ENCODE measurements around the gene HDHD5.
"Not testable (repeated sequence)": the region's sequence is repeated elsewhere in the genome, so short reads cannot be mapped to it uniquely, and the experiment has no call there.

Gene HDHD5

GRCh38 chr22:17152340-17152739 is 6.7 kb downstream of the HDHD5 start:
- Histone ChIP-seq H3K27me3 (ENCODE audit: control insufficient read depth, insufficient read depth, low read length) (no peaks in the 10 kb centered on the region), H3K27ac (ENCODE audit: low read length) (no peak overlapping the region), H3K36me3 (ENCODE audit: control insufficient read depth, low read depth, low read length) (peaks cover 20% of the 10 kb centered on the region), H3K4me3 (ENCODE audit: low read length) (no peak overlapping the region), H3K9ac (ENCODE audit: low read length) (no peak overlapping the region), H3K9me3 (ENCODE audit: control insufficient read depth, low read depth, low read length) (no peaks in the 10 kb centered on the region), H3K4me1 (ENCODE audit: control insufficient read depth, low read depth, low read length) (no peaks in the 10 kb centered on the region)

GRCh38 chr22:17149076-17149815 is 9.8 kb downstream of the HDHD5 start:
- H3K36me3 ChIP-seq (ENCODE audit: control insufficient read depth, low read depth, low read length), result peaks cover 20% of the 10 kb centered on the region
- no peaks in the 10 kb centered on the region for H3K9me3 ChIP-seq (ENCODE audit: control insufficient read depth, low read depth, low read length)
- H3K27ac ChIP-seq (ENCODE audit: low read length), result no peak overlapping the region
- H3K4me1 ChIP-seq (ENCODE audit: control insufficient read depth, low read depth, low read length), result no peaks in the 10 kb centered on the region
- H3K9ac ChIP-seq (ENCODE audit: low read length), result no peak overlapping the region
- no peaks in the 10 kb centered on the region for H3K27me3 ChIP-seq (ENCODE audit: control insufficient read depth, insufficient read depth, low read length)
- H3K4me3 ChIP-seq (ENCODE audit: low read length), result no peak overlapping the region

GRCh38 chr22:17147458-17147857 is 11.6 kb downstream of the HDHD5 start:
- H3K4me1 ChIP-seq (ENCODE audit: control insufficient read depth, low read depth, low read length); H3K27me3 ChIP-seq (ENCODE audit: control insufficient read depth, insufficient read depth, low read length); H3K9ac ChIP-seq (ENCODE audit: low read length); H3K27ac ChIP-seq (ENCODE audit: low read length); H3K4me3 ChIP-seq (ENCODE audit: low read length); H3K9me3 ChIP-seq (ENCODE audit: control insufficient read depth, low read depth, low read length): not testable (repeated sequence)
- peaks cover 33% of the 10 kb centered on the region for H3K36me3 ChIP-seq (ENCODE audit: control insufficient read depth, low read depth, low read length)

- Histone ChIP-seq H3K9ac (ENCODE audit: low read length) (no peak overlapping the region), H3K4me3 (ENCODE audit: low read length) (no peak overlapping the region), H3K36me3 (ENCODE audit: control insufficient read depth, low read depth, low read length) (peaks cover 55% of the 10 kb centered on the region), H3K27me3 (ENCODE audit: control insufficient read depth, insufficient read depth, low read length) (no peaks in the 10 kb centered on the region), H3K27ac (ENCODE audit: low read length) (no peak overlapping the region), H3K9me3 (ENCODE audit: control insufficient read depth, low read depth, low read length) (no peaks in the 10 kb centered on the region), H3K4me1 (ENCODE audit: control insufficient read depth, low read depth, low read length) (no peaks in the 10 kb centered on the region)
Measured at GRCh38 chr22:17145021-17145680, 13.9 kb downstream of the HDHD5 start.

- peaks cover 51% of the 10 kb centered on the region for H3K36me3 ChIP-seq (ENCODE audit: control insufficient read depth, low read depth, low read length)
- H3K9ac ChIP-seq (ENCODE audit: low read length), result no peak overlapping the region
- no peaks in the 10 kb centered on the region for H3K4me1 ChIP-seq (ENCODE audit: control insufficient read depth, low read depth, low read length)
- no peak overlapping the region for H3K4me3 ChIP-seq (ENCODE audit: low read length)
- no peak overlapping the region for H3K27ac ChIP-seq (ENCODE audit: low read length)
- H3K27me3 ChIP-seq (ENCODE audit: control insufficient read depth, insufficient read depth, low read length), result no peaks in the 10 kb centered on the region
- no peaks in the 10 kb centered on the region for H3K9me3 ChIP-seq (ENCODE audit: control insufficient read depth, low read depth, low read length)
Measured at GRCh38 chr22:17143826-17144225, 15.3 kb downstream of the HDHD5 start.

- Histone ChIP-seq H3K4me1 (ENCODE audit: control insufficient read depth, low read depth, low read length) (no peaks in the 10 kb centered on the region), H3K27me3 (ENCODE audit: control insufficient read depth, insufficient read depth, low read length) (no peaks in the 10 kb centered on the region), H3K9me3 (ENCODE audit: control insufficient read depth, low read depth, low read length) (no peaks in the 10 kb centered on the region), H3K36me3 (ENCODE audit: control insufficient read depth, low read depth, low read length) (peaks cover 51% of the 10 kb centered on the region), H3K9ac (ENCODE audit: low read length) (no peak overlapping the region), H3K27ac (ENCODE audit: low read length) (no peak overlapping the region), H3K4me3 (ENCODE audit: low read length) (no peak overlapping the region)
Measured at GRCh38 chr22:17143101-17143500, 16.0 kb downstream of the HDHD5 start.

- H3K9ac ChIP-seq (ENCODE audit: low read length), result no peak overlapping the region
- H3K36me3 ChIP-seq (ENCODE audit: control insufficient read depth, low read depth, low read length), result peaks cover 49% of the 10 kb centered on the region
- no peaks in the 10 kb centered on the region for H3K4me1 ChIP-seq (ENCODE audit: control insufficient read depth, low read depth, low read length)
- H3K27ac ChIP-seq (ENCODE audit: low read length), result no peak overlapping the region
- H3K4me3 ChIP-seq (ENCODE audit: low read length), result no peak overlapping the region
- no peaks in the 10 kb centered on the region for H3K27me3 ChIP-seq (ENCODE audit: control insufficient read depth, insufficient read depth, low read length)
- no peaks in the 10 kb centered on the region for H3K9me3 ChIP-seq (ENCODE audit: control insufficient read depth, low read depth, low read length)
Measured at GRCh38 chr22:17140826-17141766, 18.0 kb downstream of the HDHD5 start.

- H3K4me3 ChIP-seq (ENCODE audit: low read length), result no peak overlapping the region
- peaks cover 49% of the 10 kb centered on the region for H3K36me3 ChIP-seq (ENCODE audit: control insufficient read depth, low read depth, low read length)
- H3K27ac ChIP-seq (ENCODE audit: low read length), result no peak overlapping the region
- H3K27me3 ChIP-seq (ENCODE audit: control insufficient read depth, insufficient read depth, low read length), result no peaks in the 10 kb centered on the region
- no peaks in the 10 kb centered on the region for H3K4me1 ChIP-seq (ENCODE audit: control insufficient read depth, low read depth, low read length)
- H3K9me3 ChIP-seq (ENCODE audit: control insufficient read depth, low read depth, low read length), result no peaks in the 10 kb centered on the region
- H3K9ac ChIP-seq (ENCODE audit: low read length), result no peak overlapping the region
Measured at GRCh38 chr22:17140022-17140421, 19.1 kb downstream of the HDHD5 start.

GRCh38 chr22:17138513-17138912 is 20.6 kb downstream of the HDHD5 start:
- H3K9ac ChIP-seq (ENCODE audit: low read length), result no peak overlapping the region
- peaks cover 46% of the 10 kb centered on the region for H3K36me3 ChIP-seq (ENCODE audit: control insufficient read depth, low read depth, low read length)
- no peaks in the 10 kb centered on the region for H3K27me3 ChIP-seq (ENCODE audit: control insufficient read depth, insufficient read depth, low read length)
- no peaks in the 10 kb centered on the region for H3K9me3 ChIP-seq (ENCODE audit: control insufficient read depth, low read depth, low read length)
- no peaks in the 10 kb centered on the region for H3K4me1 ChIP-seq (ENCODE audit: control insufficient read depth, low read depth, low read length)
- H3K4me3 ChIP-seq (ENCODE audit: low read length), result no peak overlapping the region
- no peak overlapping the region for H3K27ac ChIP-seq (ENCODE audit: low read length)

- H3K4me1 ChIP-seq (ENCODE audit: control insufficient read depth, low read depth, low read length), result no peaks in the 10 kb centered on the region
- H3K4me3 ChIP-seq (ENCODE audit: low read length), result no peak overlapping the region
- H3K9ac ChIP-seq (ENCODE audit: low read length), result no peak overlapping the region
- H3K27ac ChIP-seq (ENCODE audit: low read length), result no peak overlapping the region
- H3K9me3 ChIP-seq (ENCODE audit: control insufficient read depth, low read depth, low read length), result no peaks in the 10 kb centered on the region
- H3K36me3 ChIP-seq (ENCODE audit: control insufficient read depth, low read depth, low read length), result peaks cover 40% of the 10 kb centered on the region
- no peaks in the 10 kb centered on the region for H3K27me3 ChIP-seq (ENCODE audit: control insufficient read depth, insufficient read depth, low read length)
Measured at GRCh38 chr22:17137861-17138425, 21.1 kb downstream of the HDHD5 start.

- H3K36me3 ChIP-seq (ENCODE audit: control insufficient read depth, low read depth, low read length), result peaks cover 32% of the 10 kb centered on the region
- H3K9me3 ChIP-seq (ENCODE audit: control insufficient read depth, low read depth, low read length), result no peaks in the 10 kb centered on the region
- H3K9ac ChIP-seq (ENCODE audit: low read length), result no peak overlapping the region
Measured at GRCh38 chr22:17137170-17137569, 21.9 kb downstream of the HDHD5 start.

More at GRCh38 chr22:17137170-17137569, 21.9 kb downstream of the HDHD5 start:
- no peak overlapping the region for H3K4me3 ChIP-seq (ENCODE audit: low read length)
- H3K27me3 ChIP-seq (ENCODE audit: control insufficient read depth, insufficient read depth, low read length), result no peaks in the 10 kb centered on the region
- no peaks in the 10 kb centered on the region for H3K4me1 ChIP-seq (ENCODE audit: control insufficient read depth, low read depth, low read length)
- H3K27ac ChIP-seq (ENCODE audit: low read length), result no peak overlapping the region
